ENCODE data around the gene PSMC2.
"Not testable (repeated sequence)": the region's sequence is repeated elsewhere in the genome, so short reads cannot be mapped to it uniquely, and the experiment has no call there.

The PSMC2 gene

GRCh38 chr7:103389263-103389662, 41.8 kb downstream of the PSMC2 start:
- no peak for ATAC-seq (replicated peaks)
- no peaks in the 10 kb centered on the region for H3K4me1 Mint-ChIP-seq
- H3K27me3 Mint-ChIP-seq, result peaks cover 8 to 16% of the 10 kb centered on the region in 2 donors

GRCh38 chr7:103391150-103391549, 43.7 kb downstream of the PSMC2 start:
- H3K27ac Mint-ChIP-seq, result no peak overlapping the region
- no peaks in the 10 kb centered on the region for H3K4me1 Mint-ChIP-seq
- no peak overlapping the region for H3K4me3 Mint-ChIP-seq
- peaks cover 8 to 16% of the 10 kb centered on the region in 2 donors for H3K27me3 Mint-ChIP-seq
- ATAC-seq (replicated peaks) (no peak), DNase-seq (no peak)
- no peaks in the 10 kb centered on the region for H3K9me3 Mint-ChIP-seq
- no peaks in the 10 kb centered on the region for H3K36me3 Mint-ChIP-seq

More at GRCh38 chr7:103389263-103389662, 41.8 kb downstream of the PSMC2 start:
- Mint-ChIP-seq H3K36me3 (no peaks in the 10 kb centered on the region), H3K4me3 (no peak overlapping the region), H3K9me3 (no peaks in the 10 kb centered on the region), H3K27ac (no peak overlapping the region)
- DNase-seq, result no peak

- H3K9me3 Mint-ChIP-seq, result no peaks in the 10 kb centered on the region
- H3K4me3 Mint-ChIP-seq, result no peak overlapping the region
- no peaks in the 10 kb centered on the region for H3K4me1 Mint-ChIP-seq
- ATAC-seq (replicated peaks) (no peak), DNase-seq (no peak)
- no peaks in the 10 kb centered on the region for H3K36me3 Mint-ChIP-seq
- no peak overlapping the region for H3K27ac Mint-ChIP-seq
- H3K27me3 Mint-ChIP-seq, result peaks cover 8 to 21% of the 10 kb centered on the region in 2 donors
These were observed 44.5 kb downstream of the PSMC2 start for GRCh38 chr7:103391976-103392375.

GRCh38 chr7:103394566-103394965, 47.1 kb downstream of the PSMC2 start:
- no peak overlapping the region for H3K4me3 Mint-ChIP-seq
- H3K36me3 Mint-ChIP-seq, result no peaks in the 10 kb centered on the region
- H3K4me1 Mint-ChIP-seq, result no peaks in the 10 kb centered on the region
- ATAC-seq (replicated peaks), result no peak
- DNase-seq, result no peak
- peaks cover 2 to 10% of the 10 kb centered on the region in 2 donors for H3K27me3 Mint-ChIP-seq
- H3K9me3 Mint-ChIP-seq, result peaks cover 0 to under 1% of the 10 kb centered on the region in 2 donors
- no peak overlapping the region for H3K27ac Mint-ChIP-seq

- Mint-ChIP-seq H3K9me3 (peaks cover 0 to 3% of the 10 kb centered on the region in 2 donors), H3K36me3 (no peaks in the 10 kb centered on the region), H3K4me1 (no peaks in the 10 kb centered on the region), H3K4me3 (no peak overlapping the region), H3K27me3 (peaks cover 0 to 9% of the 10 kb centered on the region in 2 donors), H3K27ac (no peak overlapping the region)
- DNase-seq, result no peak
- no peak for ATAC-seq (replicated peaks)
These were observed 47.6 kb downstream of the PSMC2 start for GRCh38 chr7:103395071-103395470.

- Mint-ChIP-seq H3K27ac (no peak overlapping the region), H3K9me3 (peaks cover 0 to 7% of the 10 kb centered on the region in 2 donors), H3K27me3 (peaks cover 0 to 5% of the 10 kb centered on the region in 2 donors), H3K4me1 (no peaks in the 10 kb centered on the region), H3K36me3 (no peaks in the 10 kb centered on the region), H3K4me3 (no peak overlapping the region)
- DNase-seq (no peak), ATAC-seq (replicated peaks) (no peak)
These were observed 49.0 kb downstream of the PSMC2 start for GRCh38 chr7:103396471-103396870.

GRCh38 chr7:103398483-103399127, 51.2 kb downstream of the PSMC2 start:
- ATAC-seq (replicated peaks) (no peak), DNase-seq (no peak)
- H3K4me3 Mint-ChIP-seq, result no peak overlapping the region
- no peak overlapping the region for H3K27ac Mint-ChIP-seq
- peaks cover 12% of the 10 kb centered on the region in 2 donors for H3K27me3 Mint-ChIP-seq
- H3K9me3 Mint-ChIP-seq, result peaks cover 0 to 7% of the 10 kb centered on the region in 2 donors
- H3K4me1 Mint-ChIP-seq, result no peaks in the 10 kb centered on the region
- no peaks in the 10 kb centered on the region for H3K36me3 Mint-ChIP-seq

DNA sequence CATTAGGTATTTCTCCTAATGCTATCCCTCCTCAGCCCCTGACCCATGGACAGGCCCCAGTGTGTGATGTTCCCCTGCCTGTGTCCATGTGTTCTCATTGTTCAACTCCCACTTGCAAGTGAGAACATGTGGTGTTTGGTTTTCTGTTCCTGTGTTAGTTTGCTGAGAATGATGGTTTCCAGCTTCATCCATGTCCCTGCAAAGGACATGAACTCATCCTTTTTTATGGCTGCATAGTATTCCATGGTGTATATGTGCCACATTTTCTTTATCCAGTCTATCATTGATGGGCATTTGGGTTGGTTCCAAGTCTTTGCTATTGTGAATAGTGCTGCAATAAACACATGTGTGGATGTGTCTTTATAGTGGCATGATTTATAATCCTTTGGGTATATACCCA, 52.2 kb downstream of the PSMC2 start:
- not testable (repeated sequence) for ATAC-seq (replicated peaks); H3K27ac Mint-ChIP-seq

GRCh38 chr7:103405789-103406613, 58.6 kb downstream of the PSMC2 start:
- not testable (repeated sequence) for H3K9me3 Mint-ChIP-seq; H3K27ac Mint-ChIP-seq; DNase-seq; H3K4me3 Mint-ChIP-seq; H3K4me1 Mint-ChIP-seq; ATAC-seq (replicated peaks); H3K36me3 Mint-ChIP-seq
- peaks cover 26 to 36% of the 10 kb centered on the region in 2 donors for H3K27me3 Mint-ChIP-seq

More for the DNA sequence above, 52.2 kb downstream of the PSMC2 start:
- not testable (repeated sequence) for H3K4me3 Mint-ChIP-seq, H3K9me3 Mint-ChIP-seq, H3K4me1 Mint-ChIP-seq, DNase-seq, H3K36me3 Mint-ChIP-seq
- peaks cover 17 to 19% of the 10 kb centered on the region in 2 donors for H3K27me3 Mint-ChIP-seq

DNA sequence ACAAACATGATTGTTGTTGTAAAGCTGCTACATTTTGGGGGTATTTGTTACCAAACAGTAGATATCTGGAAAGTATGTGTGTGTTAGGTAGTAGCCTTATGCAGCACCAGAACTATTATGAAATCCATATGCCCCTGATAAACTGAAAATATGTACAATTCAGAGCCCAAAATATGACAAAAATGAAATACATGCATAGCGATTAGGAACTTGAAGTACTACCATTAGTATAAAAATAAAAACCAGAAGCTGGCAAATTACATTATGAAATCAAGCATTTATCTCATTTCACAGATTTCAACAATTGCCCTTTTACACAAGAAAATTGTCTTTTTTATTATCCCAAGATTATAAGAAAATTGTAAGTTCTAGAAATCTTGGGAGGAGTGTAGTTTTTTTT, 64.7 kb downstream of the PSMC2 start:
- H3K27ac Mint-ChIP-seq, result no peak overlapping the region
- no peak for ATAC-seq (replicated peaks)
- no peaks in the 10 kb centered on the region for H3K9me3 Mint-ChIP-seq
- H3K4me1 Mint-ChIP-seq, result no peaks in the 10 kb centered on the region
- peaks cover 7 to 33% of the 10 kb centered on the region in 2 donors for H3K27me3 Mint-ChIP-seq
- DNase-seq, result no peak
- H3K4me3 Mint-ChIP-seq, result no peak overlapping the region
- H3K36me3 Mint-ChIP-seq, result no peaks in the 10 kb centered on the region

- H3K4me3 Mint-ChIP-seq, result no peak overlapping the region
- H3K4me1 Mint-ChIP-seq, result no peaks in the 10 kb centered on the region
- DNase-seq, result no peak
- no peak for ATAC-seq (replicated peaks)
- no peak overlapping the region for H3K27ac Mint-ChIP-seq
- H3K27me3 Mint-ChIP-seq, result peaks cover 12 to 38% of the 10 kb centered on the region in 2 donors
- no peaks in the 10 kb centered on the region for H3K9me3 Mint-ChIP-seq
- no peaks in the 10 kb centered on the region for H3K36me3 Mint-ChIP-seq
These were observed 66.0 kb downstream of the PSMC2 start for GRCh38 chr7:103413407-103413806.

GRCh38 chr7:103418241-103418640, 70.8 kb downstream of the PSMC2 start:
- H3K27me3 Mint-ChIP-seq, result peaks cover 16 to 39% of the 10 kb centered on the region in 2 donors
- no peak overlapping the region for H3K4me3 Mint-ChIP-seq
- no peak for ATAC-seq (replicated peaks)
- no peak overlapping the region for H3K27ac Mint-ChIP-seq
- no peaks in the 10 kb centered on the region for H3K36me3 Mint-ChIP-seq
- no peaks in the 10 kb centered on the region for H3K4me1 Mint-ChIP-seq
- DNase-seq, result no peak
- H3K9me3 Mint-ChIP-seq, result no peaks in the 10 kb centered on the region
